Suprapubic skin (tissue), 4 donors: ENCODE data around the gene MRPL46.

ENCODE experiments used
- CTCF ChIP-seq, 2 donors: fragments of 200-600 bp in 1 of 2; fragments of 450-650 bp in 1 of 2; sonication (generic) in 1 of 2; IDR thresholded peaks; one replicate each; pipeline ENCODE4 v1.5.1; 2016 to 2019; ENCODE audit warnings: antibody characterized with exemption in 2 of 2, mild to moderate bottlenecking in 1 of 2, moderate library complexity in 1 of 2
- EP300 ChIP-seq: sonication (generic); formaldehyde crosslinking; IDR thresholded peaks from one replicate; pipeline ENCODE4 v1.6.1; 2017; ENCODE audit warnings: antibody characterized with exemption
- POLR2A ChIP-seq, 2 donors: fragments of 450-650 bp; IDR thresholded peaks; one replicate each; pipeline ENCODE4 v1.6.1; 2017; ENCODE audit warnings: antibody characterized with exemption in 2 of 2, mild to moderate bottlenecking in 2 of 2, moderate library complexity in 2 of 2
- POLR2AphosphoS5 ChIP-seq, 3 donors: sonication (generic); formaldehyde crosslinking; IDR thresholded peaks; one replicate each; pipeline ENCODE4 v1.6.1; 2017; ENCODE audit warnings: antibody characterized with exemption in 3 of 3

- TF ChIP-seq CTCF (IDR thresholded peaks at IDR 0.05) (no peak), EP300 (no peak), POLR2AphosphoS5 (IDR thresholded peaks at IDR 0.05) (no peak), POLR2A (IDR thresholded peaks at IDR 0.05) (no peak)
These were observed 1.5 kb downstream of the MRPL46 start for GRCh38 chr15:88465633-88466224.
